Measurements from ENCODE around the gene SUN1. TPM values are rescaled to one million over a fixed set of nuclear protein-coding genes. Genes with fewer than 3 reads are reported as not detected.

SUN1 gene
- total and polyA plus RNA-seq, 4 donors: 24.8 to 162 (median 40.1) TPM

DNA sequence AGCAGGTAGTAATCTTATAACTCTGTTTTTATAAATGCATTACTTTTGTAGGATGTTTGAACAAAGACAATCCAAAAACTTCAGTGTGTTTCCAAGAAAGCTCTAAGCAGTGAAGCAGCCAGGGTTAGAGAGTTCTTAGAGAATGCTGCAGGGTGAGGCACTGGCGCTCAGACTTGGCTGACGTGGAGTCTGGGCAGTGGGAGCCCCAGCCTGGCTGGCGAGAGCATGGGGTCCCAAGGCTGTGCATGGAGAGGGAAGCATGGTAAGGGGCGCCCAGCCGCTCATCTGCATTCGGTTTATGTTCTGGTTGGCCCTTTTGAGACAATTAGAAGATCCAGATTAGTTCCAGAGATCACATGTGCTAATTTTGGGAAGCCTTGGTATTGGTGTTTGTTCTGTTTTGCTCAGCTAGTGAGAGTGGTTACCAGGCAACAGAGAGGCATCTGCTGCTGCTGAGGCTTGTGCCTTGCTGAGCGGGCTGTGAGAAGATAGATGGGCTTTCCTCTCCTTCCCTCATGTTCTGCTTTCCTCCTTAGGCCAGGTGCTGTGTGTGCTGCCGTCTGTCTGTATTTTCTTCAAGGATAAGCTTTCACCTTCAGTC, 10.3 kb downstream of the SUN1 start:
- H3K27ac ChIP-seq (ENCODE audit: low read depth in 1 of 2, low read length in 2 of 2): no peak overlapping the region
- H3K27me3 ChIP-seq (ENCODE audit: control insufficient read depth in 4 of 4, insufficient read depth in 4 of 4, low read length in 3 of 4): no peaks in the 10 kb centered on the region
- 92% methylated on average over 8 of the region's 8 CpGs for WGBS
- no peak for DNase-seq (ENCODE audit: low spot score)
- H3K4me3 ChIP-seq (ENCODE audit: low read depth in 1 of 3, low read length in 3 of 3): no peak overlapping the region
- H3K4me1 ChIP-seq (ENCODE audit: control insufficient read depth in 4 of 4, insufficient read depth in 4 of 4, low read length in 3 of 4): no peaks in the 10 kb centered on the region
- no peaks in the 10 kb centered on the region for H3K9me3 ChIP-seq (ENCODE audit: control insufficient read depth in 4 of 4, low read length in 3 of 4)
- peaks cover 8 to 49% (median 27%) of the 10 kb centered on the region in 4 donors for H3K36me3 ChIP-seq (ENCODE audit: control insufficient read depth in 4 of 4, insufficient read depth in 3 of 4, low read depth in 1 of 4, low read length in 3 of 4)
- no peak overlapping the region for H3K9ac ChIP-seq (ENCODE audit: low read depth in 1 of 2, low read length in 2 of 2)
- TF ChIP-seq, protein P1, sequence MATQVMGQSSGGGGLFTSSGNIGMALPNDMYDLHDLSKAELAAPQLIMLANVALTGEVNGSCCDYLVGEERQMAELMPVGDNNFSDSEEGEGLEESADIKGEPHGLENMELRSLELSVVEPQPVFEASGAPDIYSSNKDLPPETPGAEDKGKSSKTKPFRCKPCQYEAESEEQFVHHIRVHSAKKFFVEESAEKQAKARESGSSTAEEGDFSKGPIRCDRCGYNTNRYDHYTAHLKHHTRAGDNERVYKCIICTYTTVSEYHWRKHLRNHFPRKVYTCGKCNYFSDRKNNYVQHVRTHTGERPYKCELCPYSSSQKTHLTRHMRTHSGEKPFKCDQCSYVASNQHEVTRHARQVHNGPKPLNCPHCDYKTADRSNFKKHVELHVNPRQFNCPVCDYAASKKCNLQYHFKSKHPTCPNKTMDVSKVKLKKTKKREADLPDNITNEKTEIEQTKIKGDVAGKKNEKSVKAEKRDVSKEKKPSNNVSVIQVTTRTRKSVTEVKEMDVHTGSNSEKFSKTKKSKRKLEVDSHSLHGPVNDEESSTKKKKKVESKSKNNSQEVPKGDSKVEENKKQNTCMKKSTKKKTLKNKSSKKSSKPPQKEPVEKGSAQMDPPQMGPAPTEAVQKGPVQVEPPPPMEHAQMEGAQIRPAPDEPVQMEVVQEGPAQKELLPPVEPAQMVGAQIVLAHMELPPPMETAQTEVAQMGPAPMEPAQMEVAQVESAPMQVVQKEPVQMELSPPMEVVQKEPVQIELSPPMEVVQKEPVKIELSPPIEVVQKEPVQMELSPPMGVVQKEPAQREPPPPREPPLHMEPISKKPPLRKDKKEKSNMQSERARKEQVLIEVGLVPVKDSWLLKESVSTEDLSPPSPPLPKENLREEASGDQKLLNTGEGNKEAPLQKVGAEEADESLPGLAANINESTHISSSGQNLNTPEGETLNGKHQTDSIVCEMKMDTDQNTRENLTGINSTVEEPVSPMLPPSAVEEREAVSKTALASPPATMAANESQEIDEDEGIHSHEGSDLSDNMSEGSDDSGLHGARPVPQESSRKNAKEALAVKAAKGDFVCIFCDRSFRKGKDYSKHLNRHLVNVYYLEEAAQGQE (IDR thresholded peaks at IDR 0.05): no peak
- TF ChIP-seq YY1 (IDR thresholded peaks at IDR 0.05) (no peak), TAF1 (conservative IDR thresholded peaks at IDR 0.05) (no peak), HNF4G (IDR thresholded peaks at IDR 0.05) (no peak)
- TF ChIP-seq, protein P2, sequence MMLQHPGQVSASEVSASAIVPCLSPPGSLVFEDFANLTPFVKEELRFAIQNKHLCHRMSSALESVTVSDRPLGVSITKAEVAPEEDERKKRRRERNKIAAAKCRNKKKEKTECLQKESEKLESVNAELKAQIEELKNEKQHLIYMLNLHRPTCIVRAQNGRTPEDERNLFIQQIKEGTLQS (IDR thresholded peaks at IDR 0.05): no peak

DNA sequence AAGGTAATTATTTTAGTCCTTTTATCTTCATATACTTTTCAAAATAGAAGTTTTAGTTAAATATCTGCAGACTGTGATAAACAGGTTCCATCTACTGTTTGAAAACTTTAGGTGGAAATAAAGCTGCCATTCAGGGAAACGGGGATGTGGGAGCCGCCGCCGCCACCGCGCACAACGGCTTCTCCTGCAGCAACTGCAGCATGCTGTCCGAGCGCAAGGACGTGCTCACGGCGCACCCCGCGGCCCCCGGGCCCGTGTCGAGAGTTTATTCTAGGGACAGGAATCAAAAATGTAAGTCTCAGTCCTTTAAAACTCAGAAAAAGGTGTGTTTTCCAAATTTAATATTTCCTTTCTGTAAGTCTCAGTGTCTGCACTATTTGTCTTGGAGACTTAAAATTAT, 11.0 kb downstream of the SUN1 start:
- TF ChIP-seq FOXA1 (IDR thresholded peaks at IDR 0.05): no peak
- no peak for TF ChIP-seq RAD21 (IDR thresholded peaks at IDR 0.05)
- no peak for TF ChIP-seq RXRA (IDR thresholded peaks at IDR 0.05)
- no peak for TF ChIP-seq EGR1 (IDR thresholded peaks at IDR 0.05; ENCODE audit: low read depth in 2 of 2)
- TF ChIP-seq TAF1 (conservative IDR thresholded peaks at IDR 0.05): no peak
- TF ChIP-seq, protein P1 (IDR thresholded peaks at IDR 0.05): no peak
- no peak for TF ChIP-seq NR2F2 (IDR thresholded peaks at IDR 0.05)
- no peak for TF ChIP-seq GABPA (IDR thresholded peaks at IDR 0.05 in 1 of 2, conservative IDR thresholded peaks at IDR 0.05 in 1 of 2)
- TF ChIP-seq, protein P3, sequence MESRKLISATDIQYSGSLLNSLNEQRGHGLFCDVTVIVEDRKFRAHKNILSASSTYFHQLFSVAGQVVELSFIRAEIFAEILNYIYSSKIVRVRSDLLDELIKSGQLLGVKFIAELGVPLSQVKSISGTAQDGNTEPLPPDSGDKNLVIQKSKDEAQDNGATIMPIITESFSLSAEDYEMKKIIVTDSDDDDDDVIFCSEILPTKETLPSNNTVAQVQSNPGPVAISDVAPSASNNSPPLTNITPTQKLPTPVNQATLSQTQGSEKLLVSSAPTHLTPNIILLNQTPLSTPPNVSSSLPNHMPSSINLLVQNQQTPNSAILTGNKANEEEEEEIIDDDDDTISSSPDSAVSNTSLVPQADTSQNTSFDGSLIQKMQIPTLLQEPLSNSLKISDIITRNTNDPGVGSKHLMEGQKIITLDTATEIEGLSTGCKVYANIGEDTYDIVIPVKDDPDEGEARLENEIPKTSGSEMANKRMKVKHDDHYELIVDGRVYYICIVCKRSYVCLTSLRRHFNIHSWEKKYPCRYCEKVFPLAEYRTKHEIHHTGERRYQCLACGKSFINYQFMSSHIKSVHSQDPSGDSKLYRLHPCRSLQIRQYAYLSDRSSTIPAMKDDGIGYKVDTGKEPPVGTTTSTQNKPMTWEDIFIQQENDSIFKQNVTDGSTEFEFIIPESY (IDR thresholded peaks at IDR 0.05): no peak
- Histone ChIP-seq H3K4me3 (ENCODE audit: low read depth in 1 of 3, low read length in 3 of 3) (no peak overlapping the region), H3K27ac (ENCODE audit: low read depth in 1 of 2, low read length in 2 of 2) (no peak overlapping the region), H3K27me3 (ENCODE audit: control insufficient read depth in 4 of 4, insufficient read depth in 4 of 4, low read length in 3 of 4) (no peaks in the 10 kb centered on the region), H3K9ac (ENCODE audit: low read depth in 1 of 2, low read length in 2 of 2) (no peak overlapping the region), H3K4me1 (ENCODE audit: control insufficient read depth in 4 of 4, insufficient read depth in 4 of 4, low read length in 3 of 4) (no peaks in the 10 kb centered on the region), H3K9me3 (ENCODE audit: control insufficient read depth in 4 of 4, low read length in 3 of 4) (no peaks in the 10 kb centered on the region), H3K36me3 (ENCODE audit: control insufficient read depth in 4 of 4, insufficient read depth in 3 of 4, low read depth in 1 of 4, low read length in 3 of 4) (peaks cover 10 to 49% (median 27%) of the 10 kb centered on the region in 4 donors)
- no peak for DNase-seq (ENCODE audit: low spot score)
- WGBS: 96% methylated on average over 17 of the region's 17 CpGs
